GM21381 (cell line): ENCODE results near the gene SCN8A.

Experiments used
- ATAC-seq: cut with Tn5 transposase; IDR thresholded peaks from one replicate; pipeline ENCODE4 v1.9.1; 2021; ENCODE audit warnings: mild to moderate bottlenecking, moderate library complexity; ENCODE audit not compliant: unreplicated experiment

SCN8A gene

DNA sequence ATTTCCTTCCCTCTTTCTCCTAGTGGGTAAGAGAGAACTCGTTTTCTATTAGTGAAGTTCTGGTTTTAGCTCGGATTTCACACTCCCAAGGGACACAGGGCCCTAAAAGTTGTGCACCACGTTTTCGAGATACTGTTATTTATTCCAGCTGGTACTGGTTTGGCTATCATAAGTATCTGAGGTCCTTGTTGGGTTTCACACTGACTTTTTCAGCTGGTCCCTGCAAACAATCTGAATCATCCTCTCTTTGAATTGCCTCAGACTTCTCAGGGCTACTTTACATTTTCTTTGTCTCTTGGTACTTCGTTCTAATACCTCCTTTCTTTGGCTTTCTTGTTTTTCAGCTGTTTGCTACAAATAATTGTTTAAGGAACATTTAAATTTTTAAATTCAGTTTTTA lies 75.7 kb downstream of the SCN8A start:
- no peak for ATAC-seq

DNA sequence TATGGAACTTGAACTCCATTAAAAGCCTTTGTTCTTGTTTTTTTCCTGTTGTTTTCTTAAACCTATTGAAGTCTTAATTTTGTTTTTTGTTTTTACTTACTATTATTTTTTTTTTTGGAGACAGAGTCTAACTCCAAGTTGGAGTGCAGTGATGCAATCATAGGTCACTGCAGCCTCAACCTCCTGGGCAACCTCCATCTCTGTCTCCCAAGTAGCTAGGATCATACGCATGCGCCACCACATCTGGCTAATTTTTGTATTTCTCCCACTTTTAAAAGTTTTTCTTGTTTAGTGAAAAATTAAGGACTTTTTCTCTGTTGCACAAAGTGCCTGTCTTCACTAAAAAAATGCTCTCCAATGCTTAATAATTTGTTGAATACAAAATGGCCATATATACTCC lies 76.2 kb downstream of the SCN8A start:
- no peak for ATAC-seq

DNA sequence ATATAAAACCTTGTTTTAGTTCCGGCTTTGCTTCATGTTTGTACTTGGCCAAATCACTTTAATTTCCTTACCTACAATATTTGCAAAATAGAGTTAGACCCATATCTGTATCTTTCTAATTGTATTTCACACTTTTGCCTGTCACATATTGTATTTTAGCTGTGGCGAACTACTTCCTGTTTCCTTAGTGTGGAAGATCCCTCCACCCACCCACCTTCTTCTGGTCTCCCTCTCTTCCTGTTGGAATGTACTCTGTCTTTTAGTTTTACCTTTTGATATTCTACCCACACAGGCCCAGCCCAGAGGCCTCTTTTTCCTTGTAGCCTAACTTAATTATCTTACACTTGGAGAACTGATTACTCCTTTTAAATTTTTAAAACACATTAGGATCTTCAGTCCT lies 78.2 kb downstream of the SCN8A start:
- ATAC-seq: no peak

DNA sequence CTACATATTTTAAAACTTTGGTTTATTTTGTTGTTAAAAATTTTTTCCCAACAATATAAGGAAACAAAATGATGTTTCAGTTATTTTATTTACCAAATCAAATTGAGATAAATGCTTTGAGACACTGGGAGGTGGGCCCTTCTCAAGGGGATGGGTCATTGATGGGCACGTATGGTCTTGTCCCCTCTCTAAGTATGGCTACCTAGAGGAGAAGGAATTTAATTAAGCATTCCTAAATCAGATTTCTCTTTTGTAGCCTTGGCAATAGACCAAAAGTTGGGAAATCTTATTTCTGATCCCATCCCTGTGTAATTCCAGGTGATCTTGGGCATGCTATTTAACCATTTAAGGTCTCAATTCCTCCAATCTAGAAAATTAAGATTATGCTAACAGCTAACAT lies 79.0 kb downstream of the SCN8A start:
- no peak for ATAC-seq

DNA sequence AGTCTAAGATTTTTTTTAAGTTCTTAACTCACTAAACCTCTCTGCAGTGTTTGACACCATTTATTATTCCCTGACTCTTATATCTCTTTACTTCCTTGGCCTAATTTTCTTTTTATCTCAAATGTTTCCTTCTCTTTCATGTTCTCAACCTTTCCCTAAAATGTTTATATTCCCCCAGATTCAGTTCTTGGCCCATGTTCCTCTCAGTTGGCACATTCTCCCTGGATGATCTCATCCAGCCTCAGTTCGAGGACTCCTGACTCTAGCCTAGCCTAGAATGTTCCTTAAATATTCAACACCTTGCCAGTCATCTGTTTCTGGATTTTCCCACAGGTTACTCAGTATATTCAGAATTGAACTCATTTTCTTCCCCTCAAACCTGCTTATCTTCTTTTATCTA lies 81.3 kb downstream of the SCN8A start:
- no peak for ATAC-seq

DNA sequence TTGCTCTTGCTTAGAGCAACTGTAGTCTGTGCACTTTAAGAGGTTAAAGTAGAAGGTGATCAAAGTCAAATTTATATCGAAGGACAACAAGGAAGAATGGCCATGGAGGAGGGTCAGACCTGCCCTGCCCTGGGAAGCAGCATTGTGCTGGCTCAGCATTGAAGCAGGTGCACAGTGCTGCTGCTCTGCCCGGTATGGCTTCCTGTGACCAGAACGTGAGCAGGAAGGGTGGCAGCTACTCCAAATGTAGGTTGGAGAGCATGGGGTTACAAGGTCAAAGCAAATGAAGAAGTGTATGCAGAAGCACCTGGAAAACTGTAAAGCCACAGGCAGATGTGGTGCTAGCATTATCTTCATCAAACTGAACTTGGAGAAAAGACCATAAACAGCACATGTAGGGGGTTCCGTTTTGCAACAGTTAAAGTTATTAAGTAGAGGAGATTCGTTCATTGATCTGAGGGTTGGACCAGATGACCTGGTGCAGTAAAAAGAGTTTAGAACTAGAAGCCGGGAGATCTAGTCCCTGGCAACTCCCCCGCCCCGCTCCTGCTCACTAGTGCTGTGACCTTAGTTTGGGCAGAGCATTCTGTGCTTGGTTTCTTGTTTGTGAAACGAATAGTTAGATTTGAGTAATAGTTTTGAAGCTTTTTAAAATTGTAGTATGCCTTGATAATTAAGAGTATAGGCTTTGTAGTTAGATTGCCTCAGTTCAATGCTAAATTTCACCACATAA lies 84.2 kb downstream of the SCN8A start:
- ATAC-seq: no peak

DNA sequence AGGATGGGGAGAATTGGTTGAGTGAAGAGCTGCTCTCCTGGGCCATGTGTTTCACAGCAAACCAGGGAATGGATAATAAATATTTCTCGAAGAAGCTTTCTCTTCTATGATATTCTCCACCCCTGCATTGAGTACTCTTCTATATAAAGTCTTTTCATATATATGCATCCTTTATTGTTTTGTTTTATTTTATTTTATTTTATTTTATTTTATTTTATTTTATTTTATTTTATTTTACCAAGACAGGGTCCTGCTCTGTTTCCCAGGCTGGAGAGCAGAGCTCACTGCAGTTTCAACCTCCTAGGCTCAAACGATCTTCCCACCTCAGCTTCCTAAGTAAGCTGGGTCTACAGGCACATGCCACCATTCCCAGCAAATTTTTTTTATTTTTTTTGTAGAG lies 85.8 kb downstream of the SCN8A start:
- ATAC-seq: no peak

DNA sequence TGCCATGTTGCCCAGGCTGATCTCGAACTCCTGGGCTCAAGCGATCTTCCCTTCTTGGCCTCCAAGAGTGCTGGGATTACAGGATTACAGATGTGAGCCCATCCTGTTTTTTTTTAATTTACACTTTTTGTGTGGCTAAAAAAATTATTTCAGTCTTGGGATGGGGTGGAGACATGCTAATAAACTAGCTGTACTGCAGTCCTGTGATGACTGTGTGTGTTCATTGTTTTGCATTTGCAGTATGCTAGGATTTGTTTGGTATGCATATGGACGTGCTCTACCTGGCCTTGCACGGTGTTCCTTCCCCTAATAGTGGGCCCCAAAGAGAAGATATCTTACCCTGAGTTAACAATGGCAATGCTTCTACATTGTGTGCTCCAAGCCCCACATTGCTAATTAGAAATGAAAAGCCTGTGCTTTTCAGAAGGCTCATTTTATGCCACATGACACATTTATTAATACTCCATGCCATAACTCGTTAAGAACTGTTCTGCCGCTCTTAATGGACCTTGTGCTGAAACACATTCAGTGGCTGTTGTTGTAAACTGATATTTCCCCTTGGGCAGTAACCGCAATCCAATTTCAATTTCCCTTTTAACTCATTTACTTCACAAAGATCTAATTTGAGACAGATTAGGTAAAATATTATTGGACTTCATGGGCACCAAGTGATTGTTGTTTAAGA lies 86.4 kb downstream of the SCN8A start:
- no peak for ATAC-seq

DNA sequence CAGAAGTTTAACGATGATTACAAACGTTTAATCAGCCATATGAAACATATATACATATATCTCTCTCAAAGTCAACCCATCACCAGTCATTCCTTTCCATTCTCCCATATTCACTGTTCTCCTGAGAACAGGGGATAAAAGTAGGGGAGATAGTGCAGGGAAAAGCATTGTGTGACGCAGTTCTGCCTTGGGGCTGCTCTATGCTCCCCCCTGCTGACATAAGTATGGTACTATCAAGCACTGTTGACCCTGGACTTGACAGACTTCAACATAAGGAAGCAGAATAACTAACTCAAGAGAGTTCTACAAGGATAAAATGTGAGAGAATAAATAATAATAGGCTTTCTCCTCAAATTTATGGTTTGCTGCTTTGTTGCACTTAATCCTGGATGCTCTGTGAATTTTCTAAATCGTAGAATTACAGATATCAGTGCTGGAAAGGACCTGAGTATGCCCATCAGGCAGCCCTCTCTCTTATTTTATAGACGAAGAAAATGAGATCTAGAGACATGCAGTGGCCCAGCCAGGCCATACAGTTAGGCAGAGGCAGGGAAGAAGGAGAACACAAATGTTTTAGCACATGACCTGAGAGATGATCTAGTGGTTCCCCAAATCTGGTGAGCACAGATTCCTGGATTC lies 87.2 kb downstream of the SCN8A start:
- no peak for ATAC-seq

DNA sequence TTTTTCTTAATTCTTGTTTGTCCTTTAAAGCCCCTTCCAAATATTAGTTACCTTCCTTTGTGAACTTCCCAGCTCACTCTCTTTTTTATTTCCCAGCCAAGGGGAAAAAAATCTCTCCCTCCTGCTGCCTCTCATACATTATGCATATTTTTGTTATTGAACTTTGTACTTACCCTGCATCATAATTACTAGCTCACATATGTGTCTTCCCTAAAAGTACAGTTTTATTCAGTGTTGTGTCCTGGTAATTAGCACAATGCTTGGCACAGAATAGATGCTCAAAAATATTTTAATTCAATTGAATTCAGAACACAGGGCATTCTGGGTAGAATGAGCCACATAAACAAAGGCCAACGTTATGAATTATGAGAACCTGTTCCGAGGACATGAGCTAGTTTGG lies 91.9 kb downstream of the SCN8A start:
- ATAC-seq: no peak

DNA sequence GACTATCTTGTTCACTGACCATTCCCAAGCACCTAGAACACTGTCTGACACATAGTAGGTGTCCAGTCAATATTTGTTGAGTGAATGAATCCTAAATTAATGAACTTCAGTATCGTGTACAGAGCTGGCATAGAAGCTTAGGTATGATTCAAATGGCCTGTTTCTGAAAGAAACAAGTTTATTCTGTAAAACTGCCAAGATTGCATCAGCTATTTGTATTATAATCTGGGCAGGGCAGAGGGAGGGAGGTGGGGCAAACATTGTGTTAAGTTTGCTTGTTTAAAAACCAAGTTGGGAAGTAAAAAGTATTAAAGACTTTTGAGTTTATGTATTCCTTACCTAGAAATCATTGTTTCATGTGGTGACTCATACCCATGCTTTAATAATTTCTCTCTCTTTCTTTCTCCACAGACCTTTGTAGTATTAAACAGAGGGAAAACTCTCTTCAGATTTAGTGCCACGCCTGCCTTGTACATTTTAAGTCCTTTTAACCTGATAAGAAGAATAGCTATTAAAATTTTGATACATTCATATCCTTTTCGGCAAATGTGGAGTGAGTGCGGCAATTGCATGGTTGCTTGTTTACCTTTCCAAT lies 92.8 kb downstream of the SCN8A start:
- ATAC-seq: no peak

DNA sequence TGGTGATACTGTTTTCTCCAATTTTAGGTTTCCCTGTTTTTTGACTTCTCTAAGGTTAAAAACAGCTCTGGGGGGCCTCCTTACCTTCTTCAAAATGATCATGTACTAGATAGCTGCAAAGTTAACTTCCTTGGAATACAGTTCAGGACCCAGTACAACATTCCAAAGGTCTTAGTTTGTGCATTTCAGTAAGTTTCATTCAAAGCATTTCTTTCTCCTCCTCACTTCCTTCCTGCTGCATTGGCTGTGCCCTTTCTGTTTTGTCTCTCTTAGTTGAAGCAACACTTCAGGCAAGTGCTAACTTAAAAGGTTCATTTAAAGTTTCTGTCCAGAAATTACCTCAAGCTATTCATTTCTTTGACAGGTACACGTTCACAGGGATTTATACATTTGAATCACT lies 95.7 kb downstream of the SCN8A start:
- ATAC-seq: no peak

DNA sequence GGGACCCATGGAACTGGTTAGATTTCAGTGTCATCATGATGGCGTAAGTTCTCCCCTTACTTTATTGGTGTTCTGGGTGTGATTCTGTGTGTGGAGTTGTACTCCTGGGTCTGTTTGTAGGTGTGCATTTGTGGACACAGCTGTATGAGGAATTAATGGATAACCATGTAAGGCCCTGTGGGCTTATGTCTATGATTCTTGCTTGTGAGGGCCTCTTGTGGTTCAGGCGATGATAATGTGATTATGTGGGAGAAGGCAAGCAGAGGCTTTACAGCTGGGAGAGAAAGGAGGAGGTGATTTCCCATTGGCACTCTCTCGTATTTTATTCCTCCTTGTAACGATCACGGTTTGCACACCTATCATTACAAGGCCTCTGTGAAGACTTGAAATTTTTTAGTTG lies 96.1 kb downstream of the SCN8A start:
- ATAC-seq: no peak

DNA sequence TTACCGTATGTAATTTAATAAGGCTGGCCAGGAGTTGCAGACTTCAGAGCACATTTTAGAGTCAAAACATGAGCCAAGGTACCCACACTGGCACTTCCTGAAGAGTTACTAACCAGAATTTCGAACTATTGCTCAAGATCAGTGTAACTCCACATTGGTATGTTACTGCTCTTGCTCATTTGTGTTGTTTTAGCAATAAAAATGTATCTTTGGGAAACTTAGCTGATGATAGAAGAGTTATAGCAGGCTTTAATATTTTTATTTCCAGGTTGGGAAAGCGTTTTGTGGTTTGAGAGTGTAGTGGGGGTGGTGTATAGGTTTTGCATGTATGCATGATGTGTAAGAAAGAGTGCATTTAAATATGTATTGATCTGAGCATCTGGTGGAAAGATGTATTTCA lies 96.6 kb downstream of the SCN8A start:
- no peak for ATAC-seq

DNA sequence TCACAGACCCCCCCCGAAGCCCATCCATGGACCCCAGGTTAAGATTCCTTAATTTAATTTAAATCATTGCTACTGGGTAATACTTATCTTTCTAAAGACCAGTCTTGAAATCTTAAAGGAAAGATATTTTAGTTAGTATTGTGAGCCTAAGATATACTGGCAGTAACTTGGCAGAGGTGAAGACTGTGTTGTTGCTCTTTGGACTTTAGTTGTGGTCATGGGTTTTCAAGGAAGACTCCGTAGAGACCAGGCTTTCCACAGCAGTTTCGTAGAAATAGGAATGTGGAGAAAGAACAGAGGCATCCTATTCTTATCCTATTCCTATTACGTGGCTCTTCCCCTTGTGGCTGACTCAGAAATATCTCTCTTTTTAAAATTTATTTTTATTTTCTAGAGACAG lies 99.0 kb downstream of the SCN8A start:
- no peak for ATAC-seq

DNA sequence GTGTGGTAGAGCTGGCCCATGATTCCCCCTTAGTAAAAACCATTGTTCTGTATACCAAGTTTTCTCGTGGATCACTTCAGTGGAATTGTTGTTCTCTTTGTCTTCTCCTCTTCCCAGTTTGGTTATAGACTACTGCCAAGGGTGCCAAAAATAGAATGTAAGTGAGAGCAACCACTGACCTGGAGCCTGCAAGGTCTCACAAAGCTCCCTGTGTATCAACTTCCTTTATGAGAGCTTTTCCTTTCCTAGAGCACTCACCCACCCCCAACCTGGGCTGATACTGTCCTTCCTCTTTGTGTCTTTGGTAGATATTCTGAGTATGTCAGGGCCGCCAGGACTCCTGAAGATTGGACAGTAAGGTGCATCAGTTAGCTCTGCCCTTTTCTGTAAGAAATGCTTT lies 101.0 kb downstream of the SCN8A start:
- ATAC-seq: no peak

DNA sequence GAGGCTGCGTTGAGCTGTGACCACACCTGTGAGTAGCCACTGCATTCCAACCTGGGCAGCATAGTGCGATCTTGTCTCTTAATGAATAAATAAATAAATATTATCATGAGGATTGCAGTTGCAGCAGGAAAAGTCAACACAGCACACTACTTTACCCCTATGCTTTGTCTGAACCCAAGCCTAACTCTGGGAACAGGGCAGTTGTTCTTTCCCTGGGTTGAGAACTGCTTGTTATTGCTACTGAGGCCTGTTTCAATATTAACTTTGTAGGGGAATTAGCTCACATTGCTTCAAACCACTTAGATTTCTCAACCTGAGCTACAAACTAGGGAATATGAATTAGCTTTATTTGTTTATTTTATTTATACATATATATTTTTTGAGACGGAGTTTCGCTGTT lies 102.5 kb downstream of the SCN8A start:
- no peak for ATAC-seq

DNA sequence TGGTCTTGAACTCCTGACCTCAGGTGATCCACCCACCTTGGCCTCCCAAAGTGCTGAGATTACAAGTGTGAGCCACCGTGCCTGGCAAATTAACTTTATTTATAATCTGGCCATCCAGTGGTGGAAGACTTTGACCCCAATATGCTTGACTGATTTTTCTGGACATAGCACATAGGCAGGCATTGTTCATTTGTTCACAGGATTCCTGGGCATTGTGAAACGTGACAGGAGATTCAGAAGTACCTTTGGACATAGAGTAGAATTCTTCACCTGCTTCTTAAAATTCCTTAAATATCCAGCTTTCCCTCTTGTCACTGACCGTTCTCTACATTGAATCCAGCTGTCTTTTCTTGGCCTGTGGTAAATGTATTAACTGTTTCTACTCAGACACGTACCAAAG lies 103.1 kb downstream of the SCN8A start:
- ATAC-seq: no peak

DNA sequence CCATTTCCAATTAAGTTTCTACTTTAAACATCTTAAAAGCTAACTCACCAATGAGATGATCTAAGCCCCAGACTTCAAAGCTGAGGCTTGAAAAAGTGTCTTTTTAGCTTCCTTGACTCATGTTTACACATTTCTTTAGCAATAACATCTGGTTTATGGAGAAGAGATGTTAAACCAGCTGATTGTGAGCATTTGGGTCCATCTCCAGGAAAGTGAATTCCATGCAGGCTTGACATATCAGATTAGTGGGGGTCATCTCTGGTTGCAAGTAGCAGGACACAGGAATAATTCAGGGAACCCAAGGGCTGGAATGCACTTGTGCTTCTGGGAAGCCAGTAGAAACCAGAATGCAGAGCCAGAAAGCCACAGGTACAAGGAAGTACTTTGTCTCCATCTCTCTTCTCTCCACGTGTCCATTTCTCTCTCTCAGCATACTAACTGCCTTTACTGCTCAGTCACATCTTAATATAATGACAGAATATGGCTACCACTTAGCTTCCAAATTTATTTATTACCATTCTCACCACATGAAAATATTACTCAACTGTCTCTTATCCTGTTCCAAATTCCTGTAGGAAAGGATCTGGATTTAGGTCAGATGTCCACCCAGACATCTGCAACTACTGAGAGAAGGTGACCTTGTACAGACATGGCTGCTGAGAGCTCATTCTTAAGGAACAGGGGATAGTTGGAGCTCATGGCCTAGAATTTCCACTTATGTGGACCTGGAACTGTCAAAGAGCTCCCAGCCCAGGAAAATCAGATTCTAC lies 104.4 kb downstream of the SCN8A start:
- ATAC-seq: no peak

DNA sequence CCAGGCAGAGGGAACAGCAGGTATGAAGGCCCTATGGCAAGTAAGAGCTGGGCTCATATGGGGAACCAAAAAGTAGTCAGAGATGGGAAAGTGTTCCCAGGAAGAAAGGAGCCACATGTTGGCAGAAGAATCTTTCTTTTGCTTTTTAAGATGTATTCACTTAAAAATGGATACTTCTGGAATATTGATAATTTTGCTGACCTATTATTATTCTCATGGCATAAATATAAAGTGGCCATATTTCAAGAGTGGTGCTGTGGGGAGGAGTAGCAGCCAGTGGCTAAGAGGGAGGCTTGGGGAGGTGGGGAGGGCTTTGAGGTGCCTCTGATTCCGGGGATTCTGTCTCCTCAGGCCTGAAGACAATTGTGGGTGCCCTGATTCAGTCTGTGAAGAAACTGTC lies 108.2 kb downstream of the SCN8A start:
- ATAC-seq: no peak

DNA sequence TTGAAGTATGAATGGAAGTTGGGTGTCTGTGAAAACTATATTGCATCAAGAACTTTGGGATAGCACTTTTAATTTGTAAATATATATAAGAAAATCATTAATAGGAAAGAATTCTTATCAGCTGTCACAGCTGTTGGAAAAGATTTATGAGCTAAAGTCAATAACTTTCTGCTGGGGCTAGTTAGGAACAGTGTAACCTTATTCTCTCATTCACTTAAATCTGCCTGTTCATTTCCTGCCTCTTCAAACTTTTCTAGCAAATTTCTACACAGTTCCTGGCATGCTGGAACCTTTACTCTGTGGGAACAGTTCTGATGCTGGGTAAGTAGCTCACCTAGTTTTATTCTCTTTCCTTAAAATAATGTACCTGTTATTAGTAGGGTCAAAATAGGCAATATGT lies 109.9 kb downstream of the SCN8A start:
- no peak for ATAC-seq
